Vagina (tissue), 2 donors: ENCODE measurements around the gene NPSR1. TPM values are rescaled to one million over a fixed set of nuclear protein-coding genes. Genes with fewer than 3 reads are reported as not detected.

ENCODE experiments used
- DNase-seq, 2 donors: peaks; one replicate each; pipeline ENCODE4 v3.0.0-alpha.2; 2017; ENCODE audit errors: extremely low spot score in 2 of 2
- H3K27ac ChIP-seq: fragments of 200-600 bp; sonication (generic); one replicate; pipeline ENCODE4 v1.5.1; 2019
- H3K27me3 ChIP-seq: fragments of 200-600 bp; sonication (generic); one replicate; pipeline ENCODE4 v1.5.1; 2019
- H3K36me3 ChIP-seq, 2 donors: fragments of 200-600 bp; sonication (generic); one replicate each; pipeline ENCODE4 v1.5.1; 2017 to 2019
- H3K4me1 ChIP-seq: fragments of 200-600 bp; sonication (generic); one replicate; pipeline ENCODE4 v1.5.1; 2019
- H3K4me3 ChIP-seq, 2 donors: fragments of 200-600 bp; sonication (generic); 1 replicate in 1 of 2; 2 replicates in 1 of 2; pipeline ENCODE4 v1.5.1; 2016 to 2019
- H3K9me3 ChIP-seq: fragments of 200-600 bp; sonication (generic); one replicate; pipeline ENCODE4 v1.5.1; 2019
- POLR2A ChIP-seq, 2 donors: fragments of 450-650 bp; IDR thresholded peaks; one replicate each; pipeline ENCODE4 v1.6.1; 2017; ENCODE audit warnings: antibody characterized with exemption in 2 of 2, mild to moderate bottlenecking in 2 of 2, moderate library complexity in 2 of 2
- POLR2AphosphoS5 ChIP-seq, 2 donors: sonication (generic); formaldehyde crosslinking; IDR thresholded peaks; one replicate each; pipeline ENCODE4 v1.9.0; 2017; ENCODE audit warnings: antibody characterized with exemption in 2 of 2, mild to moderate bottlenecking in 2 of 2, low read depth in 1 of 2; ENCODE audit not compliant: insufficient read depth in 1 of 2
- intact Hi-C: fragments of 100-400 bp; cut with DNase I; formaldehyde crosslinking; loops from one replicate; pipeline ENCODE4 v1.15.1; 2023
- total RNA-seq: library from RNA; depleted of rRNA; stranded (reverse); fragments of >200 nt; gene quantifications from one replicate; pipeline ENCODE4 v1.2.3, GENCODE V29; 2016
- TF ChIP-seq, protein P1 (sequence below), 3 experiments: fragments of 450-650 bp in 2 of 3; fragments of 200-600 bp in 1 of 3; sonication (generic) in 1 of 3; IDR thresholded peaks; one replicate each; pipeline ENCODE4 v1.5.1; 2017 to 2019; ENCODE audit warnings: antibody characterized with exemption in 3 of 3, mild to moderate bottlenecking in 2 of 3, moderate library complexity in 2 of 3

NPSR1 gene
- total RNA-seq, 1 donor from 2014 or later, result not detected

- no peak overlapping the region for H3K27ac ChIP-seq
- intact Hi-C loops, result no loop called here
Observed at GRCh38 chr7:34846976-34847375, 189.0 kb downstream of the NPSR1 start.

GRCh38 chr7:34848670-34849069 lies 190.7 kb downstream of the NPSR1 start:
- Histone ChIP-seq H3K4me3 (no peak overlapping the region), H3K27ac (no peak overlapping the region), H3K9me3 (no peaks in the 10 kb centered on the region), H3K36me3 (no peaks in the 10 kb centered on the region), H3K27me3 (no peaks in the 10 kb centered on the region), H3K4me1 (no peaks in the 10 kb centered on the region)
- intact Hi-C loops, result no loop called here
- no peak for DNase-seq
- TF ChIP-seq POLR2A (IDR thresholded peaks at IDR 0.05), result no peak
- TF ChIP-seq, protein P1, sequence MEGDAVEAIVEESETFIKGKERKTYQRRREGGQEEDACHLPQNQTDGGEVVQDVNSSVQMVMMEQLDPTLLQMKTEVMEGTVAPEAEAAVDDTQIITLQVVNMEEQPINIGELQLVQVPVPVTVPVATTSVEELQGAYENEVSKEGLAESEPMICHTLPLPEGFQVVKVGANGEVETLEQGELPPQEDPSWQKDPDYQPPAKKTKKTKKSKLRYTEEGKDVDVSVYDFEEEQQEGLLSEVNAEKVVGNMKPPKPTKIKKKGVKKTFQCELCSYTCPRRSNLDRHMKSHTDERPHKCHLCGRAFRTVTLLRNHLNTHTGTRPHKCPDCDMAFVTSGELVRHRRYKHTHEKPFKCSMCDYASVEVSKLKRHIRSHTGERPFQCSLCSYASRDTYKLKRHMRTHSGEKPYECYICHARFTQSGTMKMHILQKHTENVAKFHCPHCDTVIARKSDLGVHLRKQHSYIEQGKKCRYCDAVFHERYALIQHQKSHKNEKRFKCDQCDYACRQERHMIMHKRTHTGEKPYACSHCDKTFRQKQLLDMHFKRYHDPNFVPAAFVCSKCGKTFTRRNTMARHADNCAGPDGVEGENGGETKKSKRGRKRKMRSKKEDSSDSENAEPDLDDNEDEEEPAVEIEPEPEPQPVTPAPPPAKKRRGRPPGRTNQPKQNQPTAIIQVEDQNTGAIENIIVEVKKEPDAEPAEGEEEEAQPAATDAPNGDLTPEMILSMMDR (IDR thresholded peaks at IDR 0.05), result no peak
- no peak for TF ChIP-seq POLR2AphosphoS5 (IDR thresholded peaks at IDR 0.05; ENCODE audit: insufficient read depth in 1 of 2, low read depth in 1 of 2)

More at GRCh38 chr7:34846976-34847375, 189.0 kb downstream of the NPSR1 start:
- Histone ChIP-seq H3K36me3 (no peaks in the 10 kb centered on the region), H3K9me3 (no peaks in the 10 kb centered on the region), H3K4me1 (no peaks in the 10 kb centered on the region), H3K4me3 (no peak overlapping the region), H3K27me3 (no peaks in the 10 kb centered on the region)
- DNase-seq, result no peak
- TF ChIP-seq, protein P1 (IDR thresholded peaks at IDR 0.05), result no peak
- TF ChIP-seq POLR2A (IDR thresholded peaks at IDR 0.05) (no peak), POLR2AphosphoS5 (IDR thresholded peaks at IDR 0.05; ENCODE audit: insufficient read depth in 1 of 2, low read depth in 1 of 2) (no peak)

DNA sequence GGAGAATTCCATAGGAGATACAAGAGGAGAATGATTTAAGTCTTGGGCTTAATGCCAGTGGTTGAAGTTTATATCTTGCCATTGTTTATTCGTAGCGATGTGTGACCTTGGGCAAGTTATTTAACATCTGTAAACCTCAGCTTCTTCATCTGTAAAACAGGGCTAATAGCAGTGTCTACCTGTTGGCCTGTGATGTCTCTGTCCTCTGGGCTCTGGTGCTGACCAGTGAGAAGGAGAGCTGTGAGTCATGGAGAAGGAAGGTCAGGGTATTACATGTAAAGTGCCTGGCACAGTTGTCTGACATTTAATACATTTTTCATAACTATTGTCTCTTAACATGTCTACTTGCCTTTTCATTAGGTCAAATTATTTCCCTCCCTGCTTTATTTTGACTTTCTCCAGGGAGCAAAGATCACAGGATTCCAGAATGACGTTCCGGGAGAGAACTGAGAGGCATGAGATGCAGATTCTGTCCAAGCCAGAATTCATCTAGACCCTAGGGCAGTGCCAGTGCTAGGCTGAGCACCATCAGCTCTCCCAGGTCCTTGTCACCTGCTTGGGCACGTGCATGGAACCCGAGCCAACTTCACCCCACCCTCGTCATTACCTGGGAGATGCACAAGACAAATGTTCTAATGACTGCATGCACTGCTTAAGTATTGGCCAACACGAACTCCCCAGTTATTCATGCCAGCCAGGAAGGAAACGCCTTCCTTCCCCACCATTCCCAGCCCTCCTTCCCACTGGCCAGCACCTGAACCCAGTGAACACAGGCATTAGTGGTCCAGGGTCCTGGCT lies 191.3 kb downstream of the NPSR1 start:
- TF ChIP-seq POLR2AphosphoS5 (IDR thresholded peaks at IDR 0.05; ENCODE audit: insufficient read depth in 1 of 2, low read depth in 1 of 2) (no peak), POLR2A (IDR thresholded peaks at IDR 0.05) (no peak)
- TF ChIP-seq, protein P1 (IDR thresholded peaks at IDR 0.05), result no peak
- intact Hi-C loops, result no loop called here
- H3K4me1 ChIP-seq, result no peaks in the 10 kb centered on the region
- H3K9me3 ChIP-seq, result no peaks in the 10 kb centered on the region
- H3K4me3 ChIP-seq, result no peak overlapping the region
- no peak overlapping the region for H3K27ac ChIP-seq
- peak in 1 of 2 donors; percentile 58 for DNase-seq
- H3K27me3 ChIP-seq, result no peaks in the 10 kb centered on the region
- H3K36me3 ChIP-seq, result no peaks in the 10 kb centered on the region

DNA sequence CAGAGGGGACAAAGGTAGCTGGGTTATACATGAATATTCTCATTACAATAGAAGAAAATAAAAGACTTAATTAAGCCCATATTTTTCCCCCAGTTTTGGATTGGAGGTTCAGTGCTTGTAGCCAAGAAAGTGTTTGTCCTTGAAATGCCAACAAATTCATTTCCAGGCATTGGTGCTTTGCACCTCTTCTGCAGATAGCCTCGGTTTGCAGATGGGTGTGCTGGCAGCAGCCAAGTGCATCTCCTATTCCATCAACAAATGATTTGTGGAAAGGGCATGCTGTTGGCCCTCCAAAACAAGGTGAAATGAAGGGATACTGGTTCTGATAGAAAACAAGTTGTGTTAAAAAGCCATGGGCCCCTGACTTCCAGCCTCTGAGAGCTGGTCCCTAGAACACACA lies 192.0 kb downstream of the NPSR1 start:
- TF ChIP-seq, protein P1 (IDR thresholded peaks at IDR 0.05), result no peak
- no peak for TF ChIP-seq POLR2A (IDR thresholded peaks at IDR 0.05)
- TF ChIP-seq POLR2AphosphoS5 (IDR thresholded peaks at IDR 0.05; ENCODE audit: insufficient read depth in 1 of 2, low read depth in 1 of 2), result no peak
- Histone ChIP-seq H3K27me3 (no peaks in the 10 kb centered on the region), H3K36me3 (no peaks in the 10 kb centered on the region), H3K9me3 (no peaks in the 10 kb centered on the region), H3K4me3 (no peak overlapping the region), H3K27ac (no peak overlapping the region), H3K4me1 (no peaks in the 10 kb centered on the region)
- DNase-seq, result peak in 1 of 2 donors; percentile 10
- intact Hi-C loops, result no loop called here

DNA sequence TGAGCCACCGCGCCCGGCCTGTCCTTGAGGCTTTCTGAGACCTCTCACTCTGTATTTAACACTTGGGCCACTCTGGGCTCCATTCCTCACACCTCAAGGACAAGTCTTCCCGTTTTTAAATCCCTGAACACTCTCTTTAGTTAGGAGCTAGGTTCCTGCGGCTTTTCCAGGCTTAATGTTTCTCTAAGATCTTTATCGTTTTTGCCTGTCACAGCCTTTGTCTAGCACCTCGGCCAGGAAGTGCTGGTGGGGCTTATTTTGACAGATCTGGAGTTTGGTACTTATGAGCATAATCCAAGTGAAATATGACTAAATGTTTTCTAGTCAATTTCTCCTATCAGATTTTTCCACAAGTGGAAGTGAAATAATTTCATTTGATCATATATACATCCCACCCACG lies 192.7 kb downstream of the NPSR1 start:
- Histone ChIP-seq H3K27ac (no peak overlapping the region), H3K27me3 (no peaks in the 10 kb centered on the region), H3K36me3 (no peaks in the 10 kb centered on the region), H3K4me1 (no peaks in the 10 kb centered on the region), H3K9me3 (no peaks in the 10 kb centered on the region), H3K4me3 (no peak overlapping the region)
- intact Hi-C loops, result no loop called here
- DNase-seq, result peak in 1 of 2 donors; percentile 25
- no peak for TF ChIP-seq POLR2AphosphoS5 (IDR thresholded peaks at IDR 0.05; ENCODE audit: insufficient read depth in 1 of 2, low read depth in 1 of 2)
- TF ChIP-seq POLR2A (IDR thresholded peaks at IDR 0.05), result no peak
- TF ChIP-seq, protein P1 (IDR thresholded peaks at IDR 0.05), result no peak
